ENCODE data around the gene SLC22A1.
A peak's percentile ranks its signal among the peaks of the same experiment; 100 is the strongest.

The SLC22A1 gene

DNA sequence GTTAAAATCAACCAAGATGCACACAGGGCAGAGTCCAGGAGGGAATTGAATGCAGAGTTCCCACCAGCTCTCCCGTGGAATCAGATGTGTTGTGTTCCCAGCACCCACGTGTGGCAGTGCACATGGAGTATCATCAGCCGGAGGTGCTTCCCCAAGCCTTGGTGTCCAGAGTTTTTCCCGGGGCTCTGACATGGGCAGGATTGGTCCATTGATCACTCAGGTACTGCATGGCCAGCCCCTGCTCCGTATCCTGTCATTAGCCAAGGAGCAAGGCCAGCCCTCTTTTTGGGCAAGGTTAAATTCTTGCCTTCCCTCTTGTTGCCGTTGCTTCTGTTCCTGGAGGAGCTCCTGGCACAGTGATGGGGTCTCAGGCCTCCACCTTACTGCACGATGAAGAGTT is 28.6 kb upstream of the SLC22A1 start:
- DNase-seq (ENCODE audit: low read depth), result no peak
- no peak overlapping the region for H3K4me3 ChIP-seq (replicated peaks; ENCODE audit: low read depth, low read length)
- TF ChIP-seq, protein P1, sequence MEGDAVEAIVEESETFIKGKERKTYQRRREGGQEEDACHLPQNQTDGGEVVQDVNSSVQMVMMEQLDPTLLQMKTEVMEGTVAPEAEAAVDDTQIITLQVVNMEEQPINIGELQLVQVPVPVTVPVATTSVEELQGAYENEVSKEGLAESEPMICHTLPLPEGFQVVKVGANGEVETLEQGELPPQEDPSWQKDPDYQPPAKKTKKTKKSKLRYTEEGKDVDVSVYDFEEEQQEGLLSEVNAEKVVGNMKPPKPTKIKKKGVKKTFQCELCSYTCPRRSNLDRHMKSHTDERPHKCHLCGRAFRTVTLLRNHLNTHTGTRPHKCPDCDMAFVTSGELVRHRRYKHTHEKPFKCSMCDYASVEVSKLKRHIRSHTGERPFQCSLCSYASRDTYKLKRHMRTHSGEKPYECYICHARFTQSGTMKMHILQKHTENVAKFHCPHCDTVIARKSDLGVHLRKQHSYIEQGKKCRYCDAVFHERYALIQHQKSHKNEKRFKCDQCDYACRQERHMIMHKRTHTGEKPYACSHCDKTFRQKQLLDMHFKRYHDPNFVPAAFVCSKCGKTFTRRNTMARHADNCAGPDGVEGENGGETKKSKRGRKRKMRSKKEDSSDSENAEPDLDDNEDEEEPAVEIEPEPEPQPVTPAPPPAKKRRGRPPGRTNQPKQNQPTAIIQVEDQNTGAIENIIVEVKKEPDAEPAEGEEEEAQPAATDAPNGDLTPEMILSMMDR (IDR thresholded peaks at IDR 0.05; ENCODE audit: low read length, missing control alignments), result no peak

DNA sequence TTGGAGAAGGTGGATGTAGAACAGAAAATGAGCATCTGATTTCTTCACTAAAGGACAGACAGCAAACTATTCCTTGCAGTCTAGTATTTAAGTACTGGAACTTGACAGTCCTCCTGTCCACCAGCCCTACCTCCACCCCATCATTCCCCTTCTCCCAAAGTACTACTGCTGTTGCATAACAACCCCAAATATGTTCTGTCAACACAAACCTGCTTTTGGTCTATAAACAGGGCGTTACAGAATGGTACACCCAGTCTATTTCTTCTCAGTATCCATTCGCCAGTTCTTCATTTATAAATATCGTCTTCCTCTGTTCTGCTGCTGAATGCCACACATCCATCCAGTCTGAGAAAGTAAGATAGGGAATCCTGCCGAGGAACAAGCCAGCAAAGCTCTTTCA is 27.7 kb upstream of the SLC22A1 start:
- TF ChIP-seq, protein P1 (IDR thresholded peaks at IDR 0.05; ENCODE audit: low read length, missing control alignments), result no peak
- no peak overlapping the region for H3K4me3 ChIP-seq (replicated peaks; ENCODE audit: low read depth, low read length)
- DNase-seq (ENCODE audit: low read depth), result no peak

DNA sequence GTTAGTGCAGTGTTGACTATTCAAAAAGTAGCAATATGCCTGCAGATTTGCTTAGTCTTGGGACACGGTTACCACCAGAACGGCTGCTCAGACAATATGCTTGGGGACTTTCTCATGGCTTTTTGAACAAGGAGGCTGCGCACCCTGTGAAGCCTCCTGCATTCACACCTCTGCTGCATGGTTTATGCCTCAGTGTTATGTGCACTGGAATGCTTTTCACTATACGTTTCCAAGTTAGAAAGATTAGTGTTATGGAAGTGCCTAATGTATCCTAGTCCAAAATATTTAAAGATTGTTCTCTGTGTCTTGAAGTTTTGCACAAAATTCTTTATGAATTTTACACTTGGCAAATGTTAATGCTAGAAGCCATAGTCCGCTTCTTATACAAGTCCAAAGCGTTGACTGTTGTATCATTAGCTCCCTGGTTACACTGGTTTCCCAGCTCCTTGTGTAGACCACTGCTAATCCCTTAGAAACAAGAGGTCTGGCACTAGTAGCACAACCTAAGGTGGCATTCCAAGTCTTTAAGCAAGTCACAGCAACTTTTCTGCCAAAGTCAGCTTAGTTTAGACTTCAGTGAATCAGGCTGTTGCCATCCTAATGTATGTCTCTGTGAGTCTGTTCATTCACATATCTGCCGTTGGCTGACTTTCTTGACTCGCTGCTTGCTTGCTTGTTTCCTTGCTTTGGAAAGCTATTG is 26.3 kb upstream of the SLC22A1 start:
- no peak overlapping the region for H3K4me3 ChIP-seq (replicated peaks; ENCODE audit: low read depth, low read length)
- TF ChIP-seq, protein P1 (IDR thresholded peaks at IDR 0.05; ENCODE audit: low read length, missing control alignments), result no peak
- DNase-seq (ENCODE audit: low read depth), result no peak

DNA sequence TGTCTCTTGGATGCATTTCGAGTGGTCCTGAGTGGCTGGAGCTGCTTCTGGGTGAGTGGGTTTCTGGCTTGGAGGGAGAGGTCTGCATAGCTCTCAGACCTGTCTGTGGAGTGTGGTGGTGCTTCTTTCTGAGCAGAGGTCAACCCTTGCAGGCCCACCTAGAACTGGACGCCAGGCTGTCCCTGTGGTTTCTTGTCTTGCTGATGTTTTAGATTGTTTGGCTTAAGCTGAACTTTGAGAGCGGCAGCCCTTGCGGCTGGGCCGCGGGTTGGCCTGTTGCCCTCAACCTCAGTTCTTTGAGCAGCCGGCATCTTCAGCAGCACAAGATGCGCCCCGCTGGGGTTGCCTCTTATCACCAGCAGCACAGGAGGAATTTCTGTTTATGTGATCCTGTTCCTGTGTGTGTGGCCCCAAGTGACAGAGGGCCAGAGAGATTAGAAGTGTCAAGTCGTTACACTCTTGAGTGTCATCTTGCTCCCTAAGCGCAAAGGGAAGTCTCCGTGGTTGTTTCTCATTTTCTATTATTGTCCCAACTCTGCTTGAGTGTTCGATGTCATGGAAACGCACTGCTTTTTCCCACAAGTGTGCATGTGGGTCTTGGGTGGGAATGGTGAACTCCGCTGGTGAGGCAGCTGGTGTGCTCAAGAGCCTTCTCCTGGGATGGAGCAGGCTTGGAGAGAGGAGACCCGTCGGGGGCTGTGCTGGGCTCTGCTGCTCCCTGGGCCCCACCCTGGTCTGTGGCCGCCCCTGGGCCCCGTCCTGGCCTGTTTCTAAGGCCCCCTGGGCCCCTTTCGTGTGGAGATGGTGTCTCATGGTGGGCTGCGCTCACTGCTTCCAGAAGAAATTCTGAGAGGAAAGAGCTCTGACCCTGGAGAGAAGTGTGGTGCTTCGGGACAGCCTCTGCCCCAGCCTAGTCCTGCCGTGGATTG is 20.1 kb upstream of the SLC22A1 start:
- no peak overlapping the region for H3K4me3 ChIP-seq (replicated peaks; ENCODE audit: low read depth, low read length)
- no peak for DNase-seq (ENCODE audit: low read depth)
- TF ChIP-seq, protein P1 (IDR thresholded peaks at IDR 0.05; ENCODE audit: low read length, missing control alignments), result no peak

DNA sequence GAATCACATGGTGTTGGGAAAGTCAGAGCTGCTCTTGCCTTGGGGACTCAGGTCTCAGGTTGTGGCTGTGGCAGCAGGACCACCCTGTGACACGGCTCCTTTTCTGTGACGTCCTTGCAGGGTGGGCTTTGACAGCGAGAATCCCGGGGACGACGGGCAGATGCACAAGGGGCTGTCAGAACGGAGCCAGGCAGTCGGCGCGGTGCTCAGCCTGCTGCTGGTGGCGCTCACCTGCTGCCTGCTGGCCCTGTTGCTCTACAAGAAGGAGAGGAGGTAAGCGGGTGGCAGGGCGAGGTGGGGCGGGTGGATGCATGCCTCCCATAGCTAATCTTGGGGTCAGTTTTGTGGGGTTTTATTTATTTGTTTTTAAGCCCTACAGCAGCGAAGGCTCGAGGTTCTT is 19.2 kb upstream of the SLC22A1 start:
- TF ChIP-seq, protein P1 (IDR thresholded peaks at IDR 0.05; ENCODE audit: low read length, missing control alignments), result no peak
- DNase-seq (ENCODE audit: low read depth), result no peak
- no peak overlapping the region for H3K4me3 ChIP-seq (replicated peaks; ENCODE audit: low read depth, low read length)

DNA sequence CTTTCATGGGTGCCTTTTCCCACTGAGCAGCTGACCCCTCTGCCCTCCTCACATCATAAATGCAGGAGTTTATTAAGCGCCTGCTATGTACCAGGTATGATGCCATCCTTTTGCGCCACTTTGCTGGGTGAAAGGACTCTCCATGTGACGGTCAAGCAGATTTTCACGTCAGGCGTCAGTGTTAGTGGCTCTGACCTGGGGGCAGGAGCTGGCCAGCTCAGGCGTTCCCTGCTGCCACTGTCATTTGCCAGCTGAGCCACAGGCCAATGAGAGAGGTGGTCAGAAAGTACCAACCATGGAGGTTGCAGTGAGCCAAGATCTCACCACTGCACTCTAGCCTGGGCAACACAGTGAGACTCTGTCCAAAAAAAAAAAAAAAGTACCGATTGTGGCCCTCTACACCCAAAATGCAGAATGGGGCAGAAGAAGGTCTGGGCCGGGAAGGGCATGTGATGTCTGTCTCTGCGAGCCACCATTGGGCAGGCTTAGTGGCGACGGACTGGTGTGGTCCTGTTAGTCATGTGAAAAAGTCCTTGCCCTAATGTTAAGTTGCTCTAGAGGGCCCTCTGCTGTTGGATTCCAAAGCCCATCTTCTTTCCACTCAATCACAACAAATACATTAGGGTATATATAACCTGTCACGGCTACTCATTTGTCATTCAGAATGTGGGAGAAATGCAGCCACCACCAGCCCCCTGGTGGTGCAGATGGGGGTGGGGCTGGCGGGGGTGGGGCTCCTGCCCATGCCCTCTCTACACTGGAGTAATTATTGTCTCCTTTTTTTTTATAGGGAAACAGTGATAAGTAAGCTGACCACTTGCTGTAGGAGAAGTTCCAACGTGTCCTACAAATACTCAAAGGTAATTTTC is 18.4 kb upstream of the SLC22A1 start:
- TF ChIP-seq, protein P1 (IDR thresholded peaks at IDR 0.05; ENCODE audit: low read length, missing control alignments), result peak; percentile 40
- H3K4me3 ChIP-seq (replicated peaks; ENCODE audit: low read depth, low read length), result no peak overlapping the region
- DNase-seq (ENCODE audit: low read depth), result peak; percentile 43
